Sigmoid colon (tissue), 4 donors: ENCODE measurements around the gene PTH2R.

ENCODE experiments used
- POLR2A ChIP-seq, 2 donors: fragments of 450-650 bp; IDR thresholded peaks; one replicate each; pipeline ENCODE4 v1.6.1; 2016; ENCODE audit warnings: antibody characterized with exemption in 2 of 2, mild to moderate bottlenecking in 2 of 2, moderate library complexity in 2 of 2
- POLR2AphosphoS5 ChIP-seq, 4 donors: sonication (generic); formaldehyde crosslinking; IDR thresholded peaks; one replicate each; pipeline ENCODE4 v1.6.1; 2017; ENCODE audit warnings: antibody characterized with exemption in 4 of 4
- TF ChIP-seq, protein P1 (sequence below), 4 experiments: fragments of 450-650 bp in 3 of 4; fragments of 200-600 bp in 1 of 4; IDR thresholded peaks; one replicate each; pipeline ENCODE4 v1.5.1; 2016 to 2019; ENCODE audit warnings: antibody characterized with exemption in 4 of 4, mild to moderate bottlenecking in 3 of 4, moderate library complexity in 2 of 4

DNA sequence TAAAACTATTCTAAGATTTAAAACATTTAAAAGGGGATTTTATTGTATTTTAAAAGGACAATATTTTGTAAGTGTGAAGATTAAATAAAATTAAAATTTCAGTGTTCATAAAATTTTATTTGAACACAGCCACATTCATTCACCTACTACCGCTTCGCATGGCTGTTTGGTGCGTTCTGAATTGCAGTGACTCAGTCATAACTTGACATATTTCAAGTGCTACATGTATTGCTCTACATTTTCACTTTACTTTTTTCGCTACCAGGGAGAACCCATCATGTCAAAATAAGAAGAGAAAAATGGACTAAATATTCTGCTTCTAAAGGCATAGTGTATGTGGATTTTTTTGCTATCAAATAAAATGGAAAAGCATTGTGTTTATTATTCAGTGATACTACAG, 8.7 kb downstream of the PTH2R start:
- TF ChIP-seq POLR2AphosphoS5 (IDR thresholded peaks at IDR 0.05) (no peak), POLR2A (IDR thresholded peaks at IDR 0.05) (no peak)
- TF ChIP-seq, protein P1, sequence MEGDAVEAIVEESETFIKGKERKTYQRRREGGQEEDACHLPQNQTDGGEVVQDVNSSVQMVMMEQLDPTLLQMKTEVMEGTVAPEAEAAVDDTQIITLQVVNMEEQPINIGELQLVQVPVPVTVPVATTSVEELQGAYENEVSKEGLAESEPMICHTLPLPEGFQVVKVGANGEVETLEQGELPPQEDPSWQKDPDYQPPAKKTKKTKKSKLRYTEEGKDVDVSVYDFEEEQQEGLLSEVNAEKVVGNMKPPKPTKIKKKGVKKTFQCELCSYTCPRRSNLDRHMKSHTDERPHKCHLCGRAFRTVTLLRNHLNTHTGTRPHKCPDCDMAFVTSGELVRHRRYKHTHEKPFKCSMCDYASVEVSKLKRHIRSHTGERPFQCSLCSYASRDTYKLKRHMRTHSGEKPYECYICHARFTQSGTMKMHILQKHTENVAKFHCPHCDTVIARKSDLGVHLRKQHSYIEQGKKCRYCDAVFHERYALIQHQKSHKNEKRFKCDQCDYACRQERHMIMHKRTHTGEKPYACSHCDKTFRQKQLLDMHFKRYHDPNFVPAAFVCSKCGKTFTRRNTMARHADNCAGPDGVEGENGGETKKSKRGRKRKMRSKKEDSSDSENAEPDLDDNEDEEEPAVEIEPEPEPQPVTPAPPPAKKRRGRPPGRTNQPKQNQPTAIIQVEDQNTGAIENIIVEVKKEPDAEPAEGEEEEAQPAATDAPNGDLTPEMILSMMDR (IDR thresholded peaks at IDR 0.05) = no peak
